ENCODE data around the gene RIPK3. TPM values are rescaled to one million over a fixed set of nuclear protein-coding genes. Genes with fewer than 3 reads are reported as not detected.

The RIPK3 gene
- total and polyA plus RNA-seq, 2 experiments from 2014 or later: 0.32 to 1.5 TPM

GRCh38 chr14:24307156-24307574 is 32.6 kb downstream of the RIPK3 start (continued):
- no peak for TF ChIP-seq ZNF462 (CRISPR knock-in tag; IDR thresholded peaks at IDR 0.05)

DNA sequence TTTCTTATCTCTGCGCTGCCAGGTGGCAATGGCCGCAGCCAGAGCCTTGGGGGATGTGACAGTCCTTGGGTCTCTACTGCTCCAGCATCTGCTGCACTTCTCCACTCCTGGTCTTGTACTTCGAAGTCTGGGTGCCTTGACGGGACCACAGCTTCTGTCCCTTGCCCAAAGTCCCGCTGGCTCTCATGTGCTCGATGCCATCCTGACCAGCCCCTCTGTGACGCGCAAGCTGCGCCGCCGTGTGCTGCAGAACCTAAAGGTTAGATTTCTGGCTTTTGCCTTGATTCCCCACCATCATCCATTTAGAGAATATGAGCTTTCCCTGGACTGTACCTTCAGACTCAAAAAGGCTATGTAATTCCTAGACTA is 35.8 kb downstream of the RIPK3 start:
- H3K9me2 ChIP-seq (ENCODE audit: insufficient read depth): no peaks in the 10 kb centered on the region
- H3K27ac ChIP-seq (ENCODE audit: low read depth): no peak overlapping the region
- no peak overlapping the region for H3K4me2 ChIP-seq
- peaks cover 10% of the 10 kb centered on the region for H4K20me1 ChIP-seq (replicated peaks; ENCODE audit: insufficient read depth)
- peaks cover 68% of the 10 kb centered on the region for H3K36me3 Mint-ChIP-seq (ENCODE audit: low read depth)
- peaks cover 23% of the 10 kb centered on the region; the same call in 1 of the 2 replicates for H3K36me3 ChIP-seq (ENCODE audit: insufficient read depth)
- H2AFZ ChIP-seq: no peak overlapping the region
- H3K9me3 Mint-ChIP-seq: peaks cover 2% of the 10 kb centered on the region; the same call in 1 of the 3 replicates
- no peak overlapping the region for H3K27ac Mint-ChIP-seq
- peaks cover 10% of the 10 kb centered on the region; the same call in 1 of the 2 replicates for H3K4me1 ChIP-seq (ENCODE audit: insufficient read depth)
- ATAC-seq (no peak), DNase-seq (ENCODE audit: low spot score) (no peak)
- H3K4me3 Mint-ChIP-seq: no peak overlapping the region
- no peak overlapping the region for H3K4me3 ChIP-seq
- peaks cover 12% of the 10 kb centered on the region for H3K27me3 Mint-ChIP-seq (ENCODE audit: insufficient read depth, low read depth, poor library complexity)
- no peaks in the 10 kb centered on the region; the same call in 1 of the 2 replicates for H3F3A ChIP-seq (replicated peaks; ENCODE audit: low read depth)
- H3K4me1 Mint-ChIP-seq: peaks cover 13% of the 10 kb centered on the region
- H3K79me2 ChIP-seq (replicated peaks; ENCODE audit: insufficient read depth): peaks cover 13% of the 10 kb centered on the region
- H3K27me3 ChIP-seq (ENCODE audit: insufficient read depth): no peaks in the 10 kb centered on the region
- TF ChIP-seq JUNB (IDR thresholded peaks at IDR 0.05; ENCODE audit: unreplicated experiment) (no peak), EZH2phosphoT487 (IDR thresholded peaks at IDR 0.05; ENCODE audit: unreplicated experiment) (no peak), EZH2 (IDR thresholded peaks at IDR 0.05; ENCODE audit: low read depth, unreplicated experiment) (no peak), CREB1 (CRISPR knock-in tag; IDR thresholded peaks at IDR 0.05; ENCODE audit: low read depth) (no peak), ZNF462 (CRISPR knock-in tag; IDR thresholded peaks at IDR 0.05) (no peak)
- TF ChIP-seq, protein P1, sequence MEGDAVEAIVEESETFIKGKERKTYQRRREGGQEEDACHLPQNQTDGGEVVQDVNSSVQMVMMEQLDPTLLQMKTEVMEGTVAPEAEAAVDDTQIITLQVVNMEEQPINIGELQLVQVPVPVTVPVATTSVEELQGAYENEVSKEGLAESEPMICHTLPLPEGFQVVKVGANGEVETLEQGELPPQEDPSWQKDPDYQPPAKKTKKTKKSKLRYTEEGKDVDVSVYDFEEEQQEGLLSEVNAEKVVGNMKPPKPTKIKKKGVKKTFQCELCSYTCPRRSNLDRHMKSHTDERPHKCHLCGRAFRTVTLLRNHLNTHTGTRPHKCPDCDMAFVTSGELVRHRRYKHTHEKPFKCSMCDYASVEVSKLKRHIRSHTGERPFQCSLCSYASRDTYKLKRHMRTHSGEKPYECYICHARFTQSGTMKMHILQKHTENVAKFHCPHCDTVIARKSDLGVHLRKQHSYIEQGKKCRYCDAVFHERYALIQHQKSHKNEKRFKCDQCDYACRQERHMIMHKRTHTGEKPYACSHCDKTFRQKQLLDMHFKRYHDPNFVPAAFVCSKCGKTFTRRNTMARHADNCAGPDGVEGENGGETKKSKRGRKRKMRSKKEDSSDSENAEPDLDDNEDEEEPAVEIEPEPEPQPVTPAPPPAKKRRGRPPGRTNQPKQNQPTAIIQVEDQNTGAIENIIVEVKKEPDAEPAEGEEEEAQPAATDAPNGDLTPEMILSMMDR (conservative IDR thresholded peaks at IDR 0.05; ENCODE audit: low read depth in 2 of 2): no peak
